Measurements from ENCODE around the gene LRP2BP.
"Not testable (repeated sequence)": the region's sequence is repeated elsewhere in the genome, so short reads cannot be mapped to it uniquely, and the experiment has no call there.

DNA sequence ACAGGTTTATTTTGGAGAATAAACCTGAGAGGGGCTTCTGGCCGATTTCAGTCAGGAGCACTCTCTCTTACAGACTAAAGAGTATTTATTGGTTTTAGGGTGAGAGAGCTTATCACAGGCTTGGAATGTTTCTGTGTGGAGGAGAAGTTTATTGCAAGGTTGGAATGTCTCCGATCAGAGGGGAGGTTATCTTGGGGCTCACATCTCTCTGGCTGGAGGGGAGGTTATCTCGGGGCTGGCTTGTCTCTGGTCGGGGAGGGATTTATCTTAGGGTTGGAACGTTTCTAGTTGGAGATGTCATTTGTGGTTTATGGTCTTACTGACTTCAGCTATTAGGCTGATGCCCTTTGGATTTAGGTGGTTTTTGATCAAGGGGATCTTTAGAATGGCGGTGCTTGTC lies 71.4 kb downstream of the LRP2BP start:
- TF ChIP-seq, protein P1, sequence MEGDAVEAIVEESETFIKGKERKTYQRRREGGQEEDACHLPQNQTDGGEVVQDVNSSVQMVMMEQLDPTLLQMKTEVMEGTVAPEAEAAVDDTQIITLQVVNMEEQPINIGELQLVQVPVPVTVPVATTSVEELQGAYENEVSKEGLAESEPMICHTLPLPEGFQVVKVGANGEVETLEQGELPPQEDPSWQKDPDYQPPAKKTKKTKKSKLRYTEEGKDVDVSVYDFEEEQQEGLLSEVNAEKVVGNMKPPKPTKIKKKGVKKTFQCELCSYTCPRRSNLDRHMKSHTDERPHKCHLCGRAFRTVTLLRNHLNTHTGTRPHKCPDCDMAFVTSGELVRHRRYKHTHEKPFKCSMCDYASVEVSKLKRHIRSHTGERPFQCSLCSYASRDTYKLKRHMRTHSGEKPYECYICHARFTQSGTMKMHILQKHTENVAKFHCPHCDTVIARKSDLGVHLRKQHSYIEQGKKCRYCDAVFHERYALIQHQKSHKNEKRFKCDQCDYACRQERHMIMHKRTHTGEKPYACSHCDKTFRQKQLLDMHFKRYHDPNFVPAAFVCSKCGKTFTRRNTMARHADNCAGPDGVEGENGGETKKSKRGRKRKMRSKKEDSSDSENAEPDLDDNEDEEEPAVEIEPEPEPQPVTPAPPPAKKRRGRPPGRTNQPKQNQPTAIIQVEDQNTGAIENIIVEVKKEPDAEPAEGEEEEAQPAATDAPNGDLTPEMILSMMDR (IDR thresholded peaks at IDR 0.05; ENCODE audit: poor library complexity, severe bottlenecking): not testable (repeated sequence)
- TF ChIP-seq TAF1 (IDR thresholded peaks at IDR 0.05; ENCODE audit: low read depth): not testable (repeated sequence)

All from neural cell (in vitro differentiated cells).